Left ventricle myocardium inferior (tissue), 1 donor: ENCODE results near the gene SERPINB8. TPM values are rescaled to one million over a fixed set of nuclear protein-coding genes. Genes with fewer than 3 reads are reported as not detected.
A peak's percentile ranks its signal among the peaks of the same experiment; 100 is the strongest.

Experiments used
- DNase-seq: peaks from one replicate; pipeline ENCODE4 v3.0.0-alpha.2; 2020
- H3K27ac ChIP-seq: fragments of 200-600 bp; replicated peaks from 2 replicates; pipeline ENCODE4 v1.8.0; 2021
- H3K27me3 ChIP-seq: fragments of 200-600 bp; 2 replicates; pipeline ENCODE4 v1.8.0; 2021; ENCODE audit warnings: low read depth
- H3K36me3 ChIP-seq: fragments of 200-600 bp; 2 replicates; pipeline ENCODE4 v1.8.0; 2021
- H3K4me1 ChIP-seq: fragments of 200-600 bp; 2 replicates; pipeline ENCODE4 v1.8.0; 2021
- H3K4me3 ChIP-seq: fragments of 200-600 bp; 2 replicates; pipeline ENCODE4 v1.8.0; 2021; ENCODE audit warnings: mild to moderate bottlenecking, moderate library complexity
- H3K9me3 ChIP-seq: fragments of 200-600 bp; replicated peaks from 2 replicates; pipeline ENCODE4 v1.8.0; 2021
- intact Hi-C: fragments of 100-400 bp; cut with micrococcal nuclease; formaldehyde crosslinking; loops from one replicate; pipeline ENCODE4 v1.11.0; 2022
- total RNA-seq: library from RNA; stranded (reverse); fragmentation: NEBNext Ultra II Directional; extraction: Animal tissue kit (Norgen Biotek cat#: 25700); gene quantifications from one replicate; pipeline ENCODE4 v1.2.1, GENCODE V29; 2021
- TF ChIP-seq, protein P1 (sequence below): fragments of 200-600 bp; IDR thresholded peaks from 2 replicates; pipeline ENCODE4 v1.8.0; 2021; ENCODE audit warnings: antibody characterized with exemption, mild to moderate bottlenecking, borderline replicate concordance
- donor health status: DM: no; HTN: yes; CAD: no; lungs with severe emphysema.

Gene SERPINB8
- total RNA-seq, 1 donor from 2014 or later = 2.3 TPM

DNA sequence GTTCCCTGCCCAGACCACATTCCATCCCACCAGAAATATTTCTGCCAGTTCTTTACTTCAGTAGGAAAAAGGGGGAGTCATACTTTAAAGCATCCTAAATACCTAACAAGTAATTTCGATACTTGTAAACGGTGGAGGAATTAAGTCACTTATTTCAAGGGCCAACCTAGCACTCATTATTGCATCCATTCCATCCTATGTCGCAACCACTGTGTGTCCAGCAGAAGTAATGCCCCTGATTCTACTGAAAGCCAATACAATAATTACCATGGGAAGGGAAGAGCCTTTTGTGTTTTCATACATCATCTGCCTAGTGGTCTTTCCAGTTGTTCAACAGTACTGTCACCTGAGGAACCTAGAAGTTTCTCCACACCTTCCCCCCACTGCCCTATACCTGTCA lies 12.5 kb downstream of the SERPINB8 start:
- DNase-seq = no peak
- Histone ChIP-seq H3K9me3 (no peaks in the 10 kb centered on the region), H3K4me1 (peaks cover 8% of the 10 kb centered on the region), H3K4me3 (no peak overlapping the region), H3K36me3 (peaks cover 15% of the 10 kb centered on the region), H3K27ac (no peak overlapping the region), H3K27me3 (no peaks in the 10 kb centered on the region)
- intact Hi-C loops = no loop called here
- TF ChIP-seq, protein P1, sequence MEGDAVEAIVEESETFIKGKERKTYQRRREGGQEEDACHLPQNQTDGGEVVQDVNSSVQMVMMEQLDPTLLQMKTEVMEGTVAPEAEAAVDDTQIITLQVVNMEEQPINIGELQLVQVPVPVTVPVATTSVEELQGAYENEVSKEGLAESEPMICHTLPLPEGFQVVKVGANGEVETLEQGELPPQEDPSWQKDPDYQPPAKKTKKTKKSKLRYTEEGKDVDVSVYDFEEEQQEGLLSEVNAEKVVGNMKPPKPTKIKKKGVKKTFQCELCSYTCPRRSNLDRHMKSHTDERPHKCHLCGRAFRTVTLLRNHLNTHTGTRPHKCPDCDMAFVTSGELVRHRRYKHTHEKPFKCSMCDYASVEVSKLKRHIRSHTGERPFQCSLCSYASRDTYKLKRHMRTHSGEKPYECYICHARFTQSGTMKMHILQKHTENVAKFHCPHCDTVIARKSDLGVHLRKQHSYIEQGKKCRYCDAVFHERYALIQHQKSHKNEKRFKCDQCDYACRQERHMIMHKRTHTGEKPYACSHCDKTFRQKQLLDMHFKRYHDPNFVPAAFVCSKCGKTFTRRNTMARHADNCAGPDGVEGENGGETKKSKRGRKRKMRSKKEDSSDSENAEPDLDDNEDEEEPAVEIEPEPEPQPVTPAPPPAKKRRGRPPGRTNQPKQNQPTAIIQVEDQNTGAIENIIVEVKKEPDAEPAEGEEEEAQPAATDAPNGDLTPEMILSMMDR = no peak

DNA sequence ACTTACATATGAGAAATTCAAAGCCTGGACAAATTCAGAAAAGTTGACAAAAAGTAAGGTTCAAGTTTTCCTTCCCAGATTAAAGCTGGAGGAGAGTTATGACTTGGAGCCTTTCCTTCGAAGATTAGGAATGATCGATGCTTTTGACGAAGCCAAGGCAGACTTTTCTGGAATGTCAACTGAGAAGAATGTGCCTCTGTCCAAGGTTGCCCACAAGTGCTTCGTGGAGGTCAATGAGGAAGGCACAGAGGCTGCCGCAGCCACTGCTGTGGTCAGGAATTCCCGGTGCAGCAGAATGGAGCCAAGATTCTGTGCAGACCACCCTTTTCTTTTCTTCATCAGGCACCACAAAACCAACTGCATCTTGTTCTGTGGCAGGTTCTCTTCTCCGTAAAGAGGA lies 17.0 kb downstream of the SERPINB8 start:
- Histone ChIP-seq H3K9me3 (no peaks in the 10 kb centered on the region), H3K4me1 (no peaks in the 10 kb centered on the region), H3K27ac (no peak overlapping the region), H3K27me3 (no peaks in the 10 kb centered on the region), H3K4me3 (no peak overlapping the region), H3K36me3 (peaks cover 11% of the 10 kb centered on the region)
- DNase-seq = no peak
- intact Hi-C loops = no loop called here
- TF ChIP-seq, protein P1 = no peak

DNA sequence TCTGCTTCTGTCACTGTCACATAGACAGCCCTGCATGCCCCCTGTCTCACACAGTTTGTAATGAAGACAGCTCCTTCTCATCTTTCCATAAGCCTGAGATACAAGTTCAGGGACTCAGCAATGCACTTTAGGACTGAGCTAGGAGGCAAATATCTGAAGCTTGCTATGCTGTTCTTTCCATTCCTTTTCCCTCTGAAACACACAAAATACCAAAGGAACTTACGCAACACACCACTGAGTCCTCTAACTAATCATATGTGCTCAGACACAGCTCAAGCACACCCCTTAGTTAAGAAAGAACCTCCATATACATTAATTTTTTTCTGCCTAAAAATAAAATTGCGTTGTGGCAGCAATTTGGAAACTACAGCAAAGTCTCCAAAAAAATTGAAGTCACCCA lies 17.9 kb downstream of the SERPINB8 start:
- no peak for DNase-seq
- Histone ChIP-seq H3K27ac (no peak overlapping the region), H3K36me3 (peaks cover 6% of the 10 kb centered on the region), H3K27me3 (no peaks in the 10 kb centered on the region), H3K9me3 (no peaks in the 10 kb centered on the region), H3K4me1 (no peaks in the 10 kb centered on the region), H3K4me3 (no peak overlapping the region)
- intact Hi-C loops = no loop called here
- TF ChIP-seq, protein P1 = no peak

DNA sequence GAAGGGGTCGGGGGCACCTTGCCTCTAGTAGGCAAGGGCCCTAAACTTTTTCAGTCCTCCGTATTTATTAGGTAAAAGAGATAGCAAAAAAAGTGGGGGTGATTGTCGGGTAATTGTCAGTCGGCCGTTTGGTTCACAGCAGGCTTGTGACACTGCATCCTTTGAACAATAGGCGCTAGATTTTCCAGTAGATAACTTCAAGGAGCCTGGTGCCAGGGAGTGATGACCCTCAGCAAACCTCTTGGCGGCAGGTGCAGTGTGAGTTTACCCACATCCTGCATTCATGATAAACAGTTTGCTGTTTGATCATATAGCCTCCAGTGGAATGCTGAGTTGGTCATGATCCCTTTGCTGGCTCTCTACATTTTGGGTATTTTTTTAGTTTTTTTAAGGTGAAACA lies 22.9 kb downstream of the SERPINB8 start:
- no peak overlapping the region for H3K27ac ChIP-seq

DNA sequence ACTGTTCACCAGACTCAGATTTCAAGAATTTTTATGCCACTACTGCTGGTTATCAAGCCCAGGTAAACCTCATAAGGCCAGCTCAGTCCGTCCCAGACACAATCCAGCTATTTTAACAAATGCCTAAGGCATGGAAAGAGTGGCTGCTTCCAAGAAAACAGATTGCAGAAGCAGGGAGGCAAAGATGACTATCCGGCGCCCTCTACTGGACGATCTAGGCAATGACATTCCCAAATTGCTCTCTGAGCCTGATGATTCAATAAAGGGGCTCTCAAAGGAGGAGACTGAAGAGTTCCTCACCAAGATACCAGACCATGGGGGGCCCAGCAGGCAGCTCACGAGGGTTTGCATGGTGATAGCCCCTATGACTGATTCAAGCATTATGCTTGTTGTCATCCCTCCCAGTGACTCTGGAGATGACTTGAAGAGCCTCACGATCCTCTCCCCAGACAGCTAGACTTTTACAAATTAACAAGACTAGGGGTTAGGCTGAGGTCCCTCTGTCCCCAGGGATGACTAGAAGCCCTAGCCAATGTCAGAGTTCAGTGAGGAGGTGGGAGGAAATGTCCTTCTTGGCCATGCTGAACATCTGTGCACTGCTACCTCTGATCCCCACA lies 25.0 kb downstream of the SERPINB8 start:
- Histone ChIP-seq H3K4me3 (no peak overlapping the region), H3K4me1 (no peaks in the 10 kb centered on the region), H3K27me3 (no peaks in the 10 kb centered on the region), H3K36me3 (no peaks in the 10 kb centered on the region), H3K9me3 (peaks cover 18% of the 10 kb centered on the region), H3K27ac (no peak overlapping the region)
- TF ChIP-seq, protein P1 = peak; percentile 87
- intact Hi-C loops = no loop called here
- DNase-seq = no peak

More for the DNA sequence above, 22.9 kb downstream of the SERPINB8 start:
- H3K36me3 ChIP-seq = no peaks in the 10 kb centered on the region
- TF ChIP-seq, protein P1 = no peak
- H3K4me3 ChIP-seq = no peak overlapping the region
- H3K4me1 ChIP-seq = no peaks in the 10 kb centered on the region
- DNase-seq = no peak
- intact Hi-C loops = no loop called here
- no peaks in the 10 kb centered on the region for H3K27me3 ChIP-seq
- peaks cover 18% of the 10 kb centered on the region for H3K9me3 ChIP-seq
